ENCODE data around the gene SIRPD.
"Not testable (repeated sequence)": the region's sequence is repeated elsewhere in the genome, so short reads cannot be mapped to it uniquely, and the experiment has no call there.

DNA sequence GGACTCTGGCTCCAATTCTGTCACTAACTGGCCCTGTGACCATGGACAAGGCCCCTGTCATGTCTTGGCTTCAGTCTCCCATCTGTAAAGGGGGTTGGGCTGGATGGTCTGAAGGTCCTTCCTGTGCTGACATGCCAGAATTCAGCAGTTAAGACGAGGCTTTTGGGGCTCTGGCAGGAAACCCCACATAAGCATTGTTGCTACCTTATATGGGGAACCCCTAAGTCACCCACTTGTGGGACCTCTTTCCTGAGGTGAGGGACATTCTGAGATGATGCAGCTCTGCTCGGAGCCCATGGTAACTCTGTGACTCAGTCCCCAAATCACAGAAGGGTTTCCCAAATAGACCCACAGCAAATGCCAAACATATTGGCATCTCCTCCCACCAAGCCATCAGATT is 19.8 kb upstream of the SIRPD start:
- not testable (repeated sequence) for TF ChIP-seq POLR2A (IDR thresholded peaks at IDR 0.05; ENCODE audit: extremely low read depth, insufficient read length); CTCF (IDR thresholded peaks at IDR 0.05; ENCODE audit: low read depth, low read length); MYC (IDR thresholded peaks at IDR 0.05; ENCODE audit: low read depth, low read length); MAX (IDR thresholded peaks at IDR 0.05; ENCODE audit: low read depth, low read length)

Measured in NB4 (cell line).